B cell (primary cell): ENCODE measurements around the gene EXOSC10.

Experiments used
- CTCF ChIP-seq: fragments of 200-600 bp; IDR thresholded peaks from one replicate; pipeline ENCODE4 v1.8.0; 2022; ENCODE audit warnings: antibody characterized with exemption, mild to moderate bottlenecking
- EZH2 ChIP-seq: IDR thresholded peaks from 2 replicates; pipeline ENCODE4 v1.6.1; 2012; ENCODE audit warnings: borderline replicate concordance, low read depth, mild to moderate bottlenecking, moderate library complexity, low read length; ENCODE audit not compliant: insufficient read depth, poor library complexity, severe bottlenecking

- TF ChIP-seq CTCF (no peak), EZH2 (no peak)
Observed at GRCh38 chr1:11024874-11025203, 74.8 kb downstream of the EXOSC10 start.
